Left lung (tissue), 10 donors: ENCODE results near the gene KXD1. TPM values are rescaled to one million over a fixed set of nuclear protein-coding genes. Genes with fewer than 3 reads are reported as not detected.

Experiments used
- ATAC-seq: fragments of 200-7000 bp; cut with Tn5 transposase; one replicate; pipeline ENCODE4 v1.9.1; 2020; ENCODE audit warnings: moderate library complexity
- DNase-seq, 4 donors: peaks; one replicate each; pipeline ENCODE4 v3.0.0-alpha.2; 2013 to 2020
- H3K27ac ChIP-seq, 2 donors: fragments of 200-600 bp; sonication (generic) in 1 of 2; one replicate each; pipeline versions ENCODE4 v1.5.0 to v1.8.0; 2020 to 2021
- H3K27me3 ChIP-seq, 2 donors: fragments of 200-600 bp; sonication (generic) in 1 of 2; one replicate each; pipeline versions ENCODE4 v1.5.0 to v1.8.0; 2020 to 2021
- H3K36me3 ChIP-seq, 2 donors: fragments of 200-600 bp; sonication (generic) in 1 of 2; one replicate each; pipeline versions ENCODE4 v1.5.0 to v1.8.0; 2020 to 2021
- H3K4me1 ChIP-seq, 2 donors: fragments of 200-600 bp; one replicate each; pipeline ENCODE4 v1.8.0; 2021
- H3K4me3 ChIP-seq, 2 donors: fragments of 200-600 bp; sonication (generic) in 1 of 2; one replicate each; pipeline versions ENCODE4 v1.5.0 to v1.8.0; 2020 to 2021; ENCODE audit warnings: mild to moderate bottlenecking in 1 of 2
- H3K9me3 ChIP-seq, 2 donors: fragments of 200-600 bp; sonication (generic) in 1 of 2; one replicate each; pipeline versions ENCODE4 v1.5.0 to v1.8.0; 2020 to 2021
- CTCF ChIP-seq, 2 donors: fragments of 200-600 bp; sonication (generic) in 1 of 2; IDR thresholded peaks; one replicate each; pipeline versions ENCODE4 v1.5.0 to v1.8.0; 2021; ENCODE audit warnings: antibody characterized with exemption in 2 of 2
- intact Hi-C, 2 donors: fragments of 100-400 bp; cut with DNase I; formaldehyde crosslinking; loops; one replicate each; pipeline versions ENCODE4 v1.11.2 to v1.14.2; 2022
- polyA plus RNA-seq, 6 donors: library from polyadenylated mRNA; unstranded; fragments of 120-200 nt; gene quantifications; one replicate each; pipeline ENCODE4 v1.2.1, GENCODE V29; 2013; ENCODE audit not compliant: insufficient read length in 6 of 6
- total RNA-seq, 2 donors: library from RNA; stranded (reverse); fragmentation: NEBNext Ultra II Directional; extraction: Animal tissue kit (Norgen Biotek cat#: 25700); gene quantifications; one replicate each; pipeline ENCODE4 v1.2.1, GENCODE V29; 2021
- donor health status: DM: no; HTN: yes; CAD: no.
- donor health status: DM: no; HTN: no; CAD: no.

The KXD1 gene
- total and polyA plus RNA-seq, 8 donors = 65.6 to 86.2 (median 71.2) TPM

- ATAC-seq (peak; percentile 6), DNase-seq (peak in 1 of 4 donors; percentile 83)
- no peak within 1 kb of the TSS for H3K27ac ChIP-seq
- H3K36me3 ChIP-seq = no peaks in the 10 kb centered on the region
- intact Hi-C loops = no loop called here
- peak within 1 kb of the TSS; percentile 19 to 28 for H3K4me3 ChIP-seq
- H3K4me1 ChIP-seq = peaks cover 18 to 29% of the 10 kb centered on the region in 2 donors
- H3K9me3 ChIP-seq = no peaks in the 10 kb centered on the region
- TF ChIP-seq CTCF (IDR thresholded peaks at IDR 0.05) = no peak
- H3K27me3 ChIP-seq = peaks cover 64 to 92% of the 10 kb centered on the region in 2 donors
Observed at GRCh38 chr19:18612772-18613588, 55.3 kb downstream of the KXD1 start, which contains the start of gene TMEM59L. Gene TMEM59L (plus strand): TSS chr19:18612870. CDS start chr19:18612959, 89 bp downstream.

- peaks cover 58 to 85% of the 10 kb centered on the region in 2 donors for H3K27me3 ChIP-seq
Observed at GRCh38 chr19:18613589-18614234, 56.0 kb downstream of the KXD1 start.

GRCh38 chr19:18616023-18616422 is 58.4 kb downstream of the KXD1 start:
- Histone ChIP-seq H3K36me3 (no peaks in the 10 kb centered on the region), H3K4me3 (no peak overlapping the region), H3K27me3 (peaks cover 35 to 62% of the 10 kb centered on the region in 2 donors), H3K9me3 (no peaks in the 10 kb centered on the region), H3K27ac (no peak overlapping the region), H3K4me1 (peaks cover 9 to 21% of the 10 kb centered on the region in 2 donors)
- TF ChIP-seq CTCF (IDR thresholded peaks at IDR 0.05) = no peak
- no peak for ATAC-seq
- DNase-seq = no peak
- intact Hi-C loops = no loop called here

More at GRCh38 chr19:18613589-18614234, 56.0 kb downstream of the KXD1 start:
- H3K4me3 ChIP-seq = no peak overlapping the region
- DNase-seq = no peak
- H3K36me3 ChIP-seq = no peaks in the 10 kb centered on the region
- TF ChIP-seq CTCF (IDR thresholded peaks at IDR 0.05) = no peak
- peaks cover 18 to 28% of the 10 kb centered on the region in 2 donors for H3K4me1 ChIP-seq
- no peak overlapping the region for H3K27ac ChIP-seq
- no peaks in the 10 kb centered on the region for H3K9me3 ChIP-seq
- ATAC-seq = no peak
- intact Hi-C loops = no loop called here

GRCh38 chr19:18617562-18617961 is 59.9 kb downstream of the KXD1 start:
- H3K4me1 ChIP-seq = peaks cover 0 to 7% of the 10 kb centered on the region in 2 donors
- no peak overlapping the region for H3K27ac ChIP-seq
- no peaks in the 10 kb centered on the region for H3K9me3 ChIP-seq
- intact Hi-C loops = no loop called here
- DNase-seq = no peak
- peaks cover 20 to 47% of the 10 kb centered on the region in 2 donors for H3K27me3 ChIP-seq
- ATAC-seq = no peak
- no peak for TF ChIP-seq CTCF (IDR thresholded peaks at IDR 0.05)
- H3K36me3 ChIP-seq = no peaks in the 10 kb centered on the region
- no peak overlapping the region for H3K4me3 ChIP-seq

GRCh38 chr19:18618236-18618635 is 60.6 kb downstream of the KXD1 start:
- H3K27me3 ChIP-seq = peaks cover 13 to 40% of the 10 kb centered on the region in 2 donors
- no peaks in the 10 kb centered on the region for H3K4me1 ChIP-seq
- ATAC-seq (no peak), DNase-seq (no peak)
- no peak overlapping the region for H3K4me3 ChIP-seq
- intact Hi-C loops = no loop called here
- no peak for TF ChIP-seq CTCF (IDR thresholded peaks at IDR 0.05)
- H3K27ac ChIP-seq = no peak overlapping the region
- no peaks in the 10 kb centered on the region for H3K36me3 ChIP-seq
- no peaks in the 10 kb centered on the region for H3K9me3 ChIP-seq
